ENCODE results near the gene IMPA2. TPM values are rescaled to one million over a fixed set of nuclear protein-coding genes. Genes with fewer than 3 reads are reported as not detected.
A peak's percentile ranks its signal among the peaks of the same experiment; 100 is the strongest.
"Not testable (repeated sequence)": the region's sequence is repeated elsewhere in the genome, so short reads cannot be mapped to it uniquely, and the experiment has no call there.

Gene IMPA2
- total RNA-seq, 1 donor: 25.1 TPM

- Histone ChIP-seq H3K4me1 (ENCODE audit: insufficient read depth, low read length) (peaks cover 7% of the 10 kb centered on the region), H3K27me3 (ENCODE audit: insufficient read depth, low read length) (peaks cover 2% of the 10 kb centered on the region), H3K4me3 (ENCODE audit: low read length) (no peak overlapping the region), H3K9me3 (ENCODE audit: low read depth, low read length) (no peaks in the 10 kb centered on the region)
Observed at GRCh38 chr18:12032786-12033642, 51.7 kb downstream of the IMPA2 start.

DNA sequence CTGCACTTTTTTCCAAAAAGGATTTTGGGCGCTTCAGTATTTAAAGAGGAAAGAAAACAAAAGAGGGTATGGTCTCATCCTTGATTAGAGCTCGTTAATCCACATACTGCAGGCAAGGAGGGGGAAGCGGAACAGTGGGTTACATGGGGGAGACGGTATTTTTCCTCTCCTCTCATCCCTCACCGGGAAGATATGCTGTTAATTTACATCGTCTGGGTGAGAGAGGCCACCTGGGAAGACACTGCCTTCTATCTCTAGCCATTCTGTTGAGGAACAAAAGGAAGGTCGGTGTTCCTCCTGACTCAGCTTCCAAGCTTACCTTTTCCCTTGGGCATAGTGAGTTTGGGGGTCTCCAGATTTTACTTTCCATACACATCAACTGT is 52.3 kb downstream of the IMPA2 start:
- Histone ChIP-seq H3K4me1 (ENCODE audit: insufficient read depth, low read length) (peaks cover 13% of the 10 kb centered on the region), H3K27me3 (ENCODE audit: insufficient read depth, low read length) (peaks cover 6% of the 10 kb centered on the region), H3K9me3 (ENCODE audit: low read depth, low read length) (no peaks in the 10 kb centered on the region), H3K4me3 (ENCODE audit: low read length) (no peak overlapping the region)

GRCh38 chr18:12034241-12035100 is 53.2 kb downstream of the IMPA2 start:
- H3K4me3 ChIP-seq (ENCODE audit: low read length): no peak overlapping the region

GRCh38 chr18:12035481-12035880 is 54.2 kb downstream of the IMPA2 start:
- Histone ChIP-seq H3K4me1 (ENCODE audit: insufficient read depth, low read length) (peaks cover 19% of the 10 kb centered on the region), H3K4me3 (ENCODE audit: low read length) (no peak overlapping the region), H3K9me3 (ENCODE audit: low read depth, low read length) (no peaks in the 10 kb centered on the region), H3K27me3 (ENCODE audit: insufficient read depth, low read length) (peaks cover 6% of the 10 kb centered on the region)

More at GRCh38 chr18:12034241-12035100, 53.2 kb downstream of the IMPA2 start:
- H3K9me3 ChIP-seq (ENCODE audit: low read depth, low read length): no peaks in the 10 kb centered on the region
- peaks cover 19% of the 10 kb centered on the region for H3K4me1 ChIP-seq (ENCODE audit: insufficient read depth, low read length)
- H3K27me3 ChIP-seq (ENCODE audit: insufficient read depth, low read length): peaks cover 6% of the 10 kb centered on the region

- H3K4me3 ChIP-seq (ENCODE audit: low read length): no peak overlapping the region
- peaks cover 19% of the 10 kb centered on the region for H3K4me1 ChIP-seq (ENCODE audit: insufficient read depth, low read length)
- H3K27me3 ChIP-seq (ENCODE audit: insufficient read depth, low read length): peaks cover 6% of the 10 kb centered on the region
Observed at GRCh38 chr18:12036201-12036751, 55.0 kb downstream of the IMPA2 start.

DNA sequence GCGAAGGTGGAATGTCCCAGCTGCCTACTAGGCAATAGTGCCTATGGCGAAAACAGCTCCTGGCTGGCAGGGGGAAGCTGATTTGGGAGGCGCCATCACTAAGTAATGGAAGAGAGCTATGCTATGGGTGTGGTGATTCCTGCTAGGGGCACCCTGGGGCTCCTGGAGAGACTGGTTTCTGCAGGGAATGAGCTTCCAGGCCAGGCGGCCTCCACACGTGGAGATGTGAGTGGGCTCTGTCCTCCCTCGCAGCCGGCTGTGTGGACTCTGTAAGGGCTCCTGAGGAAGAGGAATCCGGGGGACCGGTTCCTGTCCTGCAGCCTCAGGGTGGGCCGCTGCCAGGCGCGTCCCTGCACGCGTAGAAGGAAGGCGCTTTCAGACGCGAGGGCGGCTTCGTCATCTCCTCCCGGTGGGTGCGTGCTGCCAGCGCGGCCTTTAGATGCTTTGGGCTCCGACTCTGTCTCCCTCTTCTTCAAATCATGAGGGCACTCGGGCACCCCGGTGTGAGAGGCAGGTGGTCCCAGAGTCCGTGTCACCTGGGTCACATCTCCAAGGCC is 56.9 kb downstream of the IMPA2 start:
- H3K4me1 ChIP-seq (ENCODE audit: insufficient read depth, low read length): peaks cover 19% of the 10 kb centered on the region
- peaks cover 6% of the 10 kb centered on the region for H3K27me3 ChIP-seq (ENCODE audit: insufficient read depth, low read length)
- no peaks in the 10 kb centered on the region for H3K9me3 ChIP-seq (ENCODE audit: low read depth, low read length)
- no peak overlapping the region for H3K4me3 ChIP-seq (ENCODE audit: low read length)

More at GRCh38 chr18:12036201-12036751, 55.0 kb downstream of the IMPA2 start:
- no peaks in the 10 kb centered on the region for H3K9me3 ChIP-seq (ENCODE audit: low read depth, low read length)

DNA sequence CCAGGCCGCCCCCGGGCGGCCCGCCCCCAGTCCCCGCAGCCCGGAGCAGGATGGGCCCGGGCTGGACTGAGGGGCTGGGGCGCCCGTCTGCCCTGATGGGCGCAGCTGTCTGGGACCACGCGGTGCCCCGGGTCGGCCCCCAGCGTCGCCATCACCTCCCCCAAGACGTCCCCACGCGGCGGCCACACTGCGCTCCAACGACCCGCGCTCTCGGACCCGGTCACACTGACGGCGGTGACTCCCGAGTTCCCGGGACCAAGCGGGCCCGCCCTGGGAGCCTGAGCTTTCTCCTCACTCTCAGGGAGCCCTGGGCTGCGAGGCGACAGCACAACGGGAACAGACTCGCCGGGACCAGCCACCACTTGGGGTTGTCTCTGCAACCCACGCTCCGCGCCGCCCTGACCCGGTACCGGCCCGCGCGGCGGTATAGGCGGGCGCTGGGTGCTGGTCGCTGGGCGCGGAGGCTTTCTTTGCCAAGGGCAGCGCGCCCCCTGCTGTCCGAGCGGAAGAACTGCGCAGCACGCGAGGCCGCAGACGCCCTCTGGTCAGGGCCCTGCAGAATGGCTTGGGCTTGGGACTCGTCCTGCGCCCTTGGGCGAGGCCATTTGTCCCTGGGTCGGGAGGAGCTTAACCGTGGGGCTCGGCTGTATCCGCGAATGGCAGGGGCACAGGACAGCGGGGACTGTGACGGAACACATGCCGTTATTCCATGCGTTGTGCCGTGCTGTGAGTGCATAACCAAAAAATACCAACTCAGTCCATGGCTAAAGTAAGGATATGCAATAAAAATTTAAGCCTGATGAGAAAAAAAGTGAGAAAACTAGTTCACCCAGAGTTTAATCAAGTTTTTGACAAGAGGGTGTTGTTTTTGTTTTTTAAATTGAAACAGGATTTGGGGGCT is 57.6 kb downstream of the IMPA2 start:
- H3K9me3 ChIP-seq (ENCODE audit: low read depth, low read length): no peaks in the 10 kb centered on the region
- H3K4me1 ChIP-seq (ENCODE audit: insufficient read depth, low read length): peaks cover 19% of the 10 kb centered on the region
- H3K4me3 ChIP-seq (ENCODE audit: low read length): peak overlapping the region; percentile 23
- peaks cover 6% of the 10 kb centered on the region for H3K27me3 ChIP-seq (ENCODE audit: insufficient read depth, low read length)

DNA sequence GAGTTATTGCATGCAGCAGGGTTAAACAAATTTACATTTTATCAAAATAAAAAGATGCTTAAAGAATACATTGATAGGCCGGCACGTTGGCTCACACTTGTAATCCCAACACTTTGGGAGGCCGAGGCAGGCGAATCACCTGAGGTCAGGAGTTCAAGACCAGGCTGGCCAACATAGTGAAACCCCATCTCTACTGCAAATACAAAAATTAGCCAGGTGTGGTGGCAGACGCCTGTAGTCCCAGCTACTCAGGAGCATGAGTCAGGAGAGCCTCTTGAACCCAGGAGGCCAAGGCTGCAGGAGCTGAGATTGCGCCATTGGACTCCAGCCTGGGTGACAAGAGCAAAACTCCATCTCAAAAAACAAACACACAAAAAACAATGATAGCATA is 58.2 kb downstream of the IMPA2 start:
- H3K9me3 ChIP-seq (ENCODE audit: low read depth, low read length); H3K4me3 ChIP-seq (ENCODE audit: low read length); H3K27me3 ChIP-seq (ENCODE audit: insufficient read depth, low read length): not testable (repeated sequence)
- H3K4me1 ChIP-seq (ENCODE audit: insufficient read depth, low read length): peaks cover 13% of the 10 kb centered on the region

DNA sequence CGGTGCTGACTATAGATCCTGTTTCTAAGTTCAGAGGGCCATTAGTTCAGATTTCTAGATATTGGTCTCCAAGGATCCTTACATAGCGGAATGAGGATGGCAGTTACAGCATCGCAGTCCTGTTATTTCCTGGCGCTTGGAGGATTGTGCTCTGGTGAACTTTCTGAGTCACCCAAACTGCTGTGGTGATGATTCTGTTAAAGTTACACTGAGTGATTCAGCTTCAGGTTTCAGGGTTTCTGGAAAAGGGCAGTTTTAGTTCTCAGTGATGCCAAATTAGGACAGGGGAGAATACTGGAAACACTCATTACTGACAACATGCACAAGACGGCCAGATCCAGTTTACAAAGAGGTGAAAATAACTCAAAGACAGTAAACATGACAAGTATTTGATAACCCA is 60.3 kb downstream of the IMPA2 start:
- H3K27me3 ChIP-seq (ENCODE audit: insufficient read depth, low read length): peaks cover 6% of the 10 kb centered on the region
- no peaks in the 10 kb centered on the region for H3K9me3 ChIP-seq (ENCODE audit: low read depth, low read length)
- H3K4me1 ChIP-seq (ENCODE audit: insufficient read depth, low read length): peaks cover 13% of the 10 kb centered on the region
- no peak overlapping the region for H3K4me3 ChIP-seq (ENCODE audit: low read length)

- H3K9me3 ChIP-seq (ENCODE audit: low read depth, low read length): no peaks in the 10 kb centered on the region
Observed at GRCh38 chr18:12043811-12044210, 62.5 kb downstream of the IMPA2 start.

DNA sequence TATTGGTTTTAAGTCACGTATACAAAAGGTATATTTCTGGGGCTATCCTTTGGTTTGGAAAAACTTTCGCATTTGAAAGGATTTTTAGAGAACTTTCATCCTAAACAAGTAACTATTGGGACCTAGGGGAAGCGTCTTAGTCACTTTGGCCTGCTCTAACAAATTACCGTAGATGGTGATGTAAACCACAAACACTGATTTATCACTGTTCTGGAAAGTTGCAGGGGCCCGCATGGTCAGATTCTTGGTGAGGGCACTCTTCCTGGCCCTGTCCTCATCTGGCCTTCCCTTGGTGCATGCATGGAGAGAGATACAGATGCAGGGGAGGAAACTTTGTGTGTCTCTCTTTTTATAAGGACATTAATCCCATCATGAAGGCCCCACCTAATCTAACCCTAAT is 63.3 kb downstream of the IMPA2 start:
- Histone ChIP-seq H3K9me3 (ENCODE audit: low read depth, low read length) (no peaks in the 10 kb centered on the region), H3K4me3 (ENCODE audit: low read length) (no peak overlapping the region), H3K27me3 (ENCODE audit: insufficient read depth, low read length) (no peaks in the 10 kb centered on the region), H3K4me1 (ENCODE audit: insufficient read depth, low read length) (peaks cover 15% of the 10 kb centered on the region)

More at GRCh38 chr18:12043811-12044210, 62.5 kb downstream of the IMPA2 start:
- peaks cover 11% of the 10 kb centered on the region for H3K4me1 ChIP-seq (ENCODE audit: insufficient read depth, low read length)
- no peaks in the 10 kb centered on the region for H3K27me3 ChIP-seq (ENCODE audit: insufficient read depth, low read length)
- no peak overlapping the region for H3K4me3 ChIP-seq (ENCODE audit: low read length)

GRCh38 chr18:12046046-12046750 is 64.9 kb downstream of the IMPA2 start:
- Histone ChIP-seq H3K4me1 (ENCODE audit: insufficient read depth, low read length) (peaks cover 25% of the 10 kb centered on the region), H3K4me3 (ENCODE audit: low read length) (no peak overlapping the region), H3K27me3 (ENCODE audit: insufficient read depth, low read length) (no peaks in the 10 kb centered on the region), H3K9me3 (ENCODE audit: low read depth, low read length) (no peaks in the 10 kb centered on the region)

DNA sequence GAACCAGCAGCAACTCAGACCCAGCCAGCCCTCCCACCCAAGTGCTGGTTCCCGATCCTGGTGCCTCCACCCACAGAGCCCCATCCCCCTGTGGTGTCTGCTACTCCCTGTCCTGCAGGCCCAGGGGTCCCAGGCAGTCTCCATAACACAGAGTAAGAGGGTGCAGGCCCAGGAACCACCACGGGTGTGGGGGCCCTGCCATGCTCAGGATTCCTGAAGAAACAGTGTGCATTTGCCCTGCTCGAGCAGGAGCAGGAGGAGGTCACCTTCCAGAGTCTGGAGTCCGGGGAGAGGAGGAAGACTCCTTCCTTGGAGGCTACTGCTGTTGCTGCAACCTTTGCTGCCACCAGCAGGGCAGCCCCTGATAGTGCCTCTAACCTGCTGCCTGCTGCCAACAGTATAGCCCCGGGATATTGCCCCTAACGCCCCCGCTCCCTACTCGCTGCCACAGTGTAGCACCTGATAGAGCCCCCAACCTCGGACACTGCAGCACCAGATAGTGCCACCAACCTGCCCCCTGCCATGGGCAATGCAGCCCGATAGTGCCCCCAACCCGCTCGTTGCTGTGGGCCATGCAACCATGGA is 65.5 kb downstream of the IMPA2 start:
- Histone ChIP-seq H3K9me3 (ENCODE audit: low read depth, low read length) (no peaks in the 10 kb centered on the region), H3K27me3 (ENCODE audit: insufficient read depth, low read length) (no peaks in the 10 kb centered on the region), H3K4me3 (ENCODE audit: low read length) (no peak overlapping the region), H3K4me1 (ENCODE audit: insufficient read depth, low read length) (peaks cover 25% of the 10 kb centered on the region)
